ENCODE data around the gene CFAP126.

DNA sequence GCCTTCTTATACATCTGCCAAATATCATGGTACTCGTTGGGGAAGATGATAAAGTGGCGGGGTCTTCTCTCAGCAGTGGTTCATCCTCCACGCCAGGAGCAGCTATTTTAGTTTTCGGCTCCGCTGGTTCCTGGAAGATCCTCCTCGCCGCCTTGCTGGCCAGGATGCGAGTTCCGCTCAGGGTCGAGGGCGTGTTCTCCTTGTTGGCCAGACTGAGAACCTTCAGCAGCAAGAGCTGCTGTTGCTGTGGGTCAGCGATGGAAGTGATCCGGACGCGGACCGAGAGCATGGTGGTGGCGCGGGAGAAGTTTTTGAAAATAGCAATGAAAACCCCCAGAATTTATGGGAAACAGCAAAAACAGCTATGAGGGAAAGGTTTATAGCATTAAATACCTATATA is 11.4 kb upstream of the CFAP126 start:
- TF ChIP-seq NRF1 (IDR thresholded peaks at IDR 0.05; ENCODE audit: low read depth, low read length) (no peak), TAF1 (IDR thresholded peaks at IDR 0.05; ENCODE audit: low read depth, low read length) (no peak), CHD2 (IDR thresholded peaks at IDR 0.05; ENCODE audit: low read length) (no peak), POLR2A (IDR thresholded peaks at IDR 0.05; ENCODE audit: control extremely low read depth in 1 of 2, low read depth in 2 of 2, low read length in 2 of 2) (no peak), MAFK (IDR thresholded peaks at IDR 0.05; ENCODE audit: low read depth, low read length) (no peak), GABPA (IDR thresholded peaks at IDR 0.05; ENCODE audit: borderline replicate concordance, insufficient read depth, low read length) (no peak), SRF (IDR thresholded peaks at IDR 0.05; ENCODE audit: low read depth, low read length) (no peak), BRCA1 (IDR thresholded peaks at IDR 0.05; ENCODE audit: low read depth, low read length) (no peak), TEAD4 (IDR thresholded peaks at IDR 0.05; ENCODE audit: low read depth, low read length) (no peak), EZH2 (IDR thresholded peaks at IDR 0.05; ENCODE audit: low read depth, low read length, severe bottlenecking) (no peak)
- TF ChIP-seq, protein P1, sequence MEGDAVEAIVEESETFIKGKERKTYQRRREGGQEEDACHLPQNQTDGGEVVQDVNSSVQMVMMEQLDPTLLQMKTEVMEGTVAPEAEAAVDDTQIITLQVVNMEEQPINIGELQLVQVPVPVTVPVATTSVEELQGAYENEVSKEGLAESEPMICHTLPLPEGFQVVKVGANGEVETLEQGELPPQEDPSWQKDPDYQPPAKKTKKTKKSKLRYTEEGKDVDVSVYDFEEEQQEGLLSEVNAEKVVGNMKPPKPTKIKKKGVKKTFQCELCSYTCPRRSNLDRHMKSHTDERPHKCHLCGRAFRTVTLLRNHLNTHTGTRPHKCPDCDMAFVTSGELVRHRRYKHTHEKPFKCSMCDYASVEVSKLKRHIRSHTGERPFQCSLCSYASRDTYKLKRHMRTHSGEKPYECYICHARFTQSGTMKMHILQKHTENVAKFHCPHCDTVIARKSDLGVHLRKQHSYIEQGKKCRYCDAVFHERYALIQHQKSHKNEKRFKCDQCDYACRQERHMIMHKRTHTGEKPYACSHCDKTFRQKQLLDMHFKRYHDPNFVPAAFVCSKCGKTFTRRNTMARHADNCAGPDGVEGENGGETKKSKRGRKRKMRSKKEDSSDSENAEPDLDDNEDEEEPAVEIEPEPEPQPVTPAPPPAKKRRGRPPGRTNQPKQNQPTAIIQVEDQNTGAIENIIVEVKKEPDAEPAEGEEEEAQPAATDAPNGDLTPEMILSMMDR (IDR thresholded peaks at IDR 0.05; ENCODE audit: control extremely low read depth in 1 of 3, insufficient read depth in 1 of 3, low read depth in 1 of 3, low read length in 3 of 3): no peak
- TF ChIP-seq, protein P2, sequence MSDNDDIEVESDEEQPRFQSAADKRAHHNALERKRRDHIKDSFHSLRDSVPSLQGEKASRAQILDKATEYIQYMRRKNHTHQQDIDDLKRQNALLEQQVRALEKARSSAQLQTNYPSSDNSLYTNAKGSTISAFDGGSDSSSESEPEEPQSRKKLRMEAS (IDR thresholded peaks at IDR 0.05): no peak
- TF ChIP-seq, protein P3, sequence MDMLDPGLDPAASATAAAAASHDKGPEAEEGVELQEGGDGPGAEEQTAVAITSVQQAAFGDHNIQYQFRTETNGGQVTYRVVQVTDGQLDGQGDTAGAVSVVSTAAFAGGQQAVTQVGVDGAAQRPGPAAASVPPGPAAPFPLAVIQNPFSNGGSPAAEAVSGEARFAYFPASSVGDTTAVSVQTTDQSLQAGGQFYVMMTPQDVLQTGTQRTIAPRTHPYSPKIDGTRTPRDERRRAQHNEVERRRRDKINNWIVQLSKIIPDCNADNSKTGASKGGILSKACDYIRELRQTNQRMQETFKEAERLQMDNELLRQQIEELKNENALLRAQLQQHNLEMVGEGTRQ (IDR thresholded peaks at IDR 0.05; ENCODE audit: low read length): no peak

Measured in H1 (cell line).